T follicular helper cell (primary cell): ENCODE data around the gene RNF207.

ENCODE experiments used
- DNase-seq: peaks from one replicate; pipeline ENCODE4 v3.0.0-alpha.2; 2020; ENCODE audit warnings: low read depth

The RNF207 gene

DNA sequence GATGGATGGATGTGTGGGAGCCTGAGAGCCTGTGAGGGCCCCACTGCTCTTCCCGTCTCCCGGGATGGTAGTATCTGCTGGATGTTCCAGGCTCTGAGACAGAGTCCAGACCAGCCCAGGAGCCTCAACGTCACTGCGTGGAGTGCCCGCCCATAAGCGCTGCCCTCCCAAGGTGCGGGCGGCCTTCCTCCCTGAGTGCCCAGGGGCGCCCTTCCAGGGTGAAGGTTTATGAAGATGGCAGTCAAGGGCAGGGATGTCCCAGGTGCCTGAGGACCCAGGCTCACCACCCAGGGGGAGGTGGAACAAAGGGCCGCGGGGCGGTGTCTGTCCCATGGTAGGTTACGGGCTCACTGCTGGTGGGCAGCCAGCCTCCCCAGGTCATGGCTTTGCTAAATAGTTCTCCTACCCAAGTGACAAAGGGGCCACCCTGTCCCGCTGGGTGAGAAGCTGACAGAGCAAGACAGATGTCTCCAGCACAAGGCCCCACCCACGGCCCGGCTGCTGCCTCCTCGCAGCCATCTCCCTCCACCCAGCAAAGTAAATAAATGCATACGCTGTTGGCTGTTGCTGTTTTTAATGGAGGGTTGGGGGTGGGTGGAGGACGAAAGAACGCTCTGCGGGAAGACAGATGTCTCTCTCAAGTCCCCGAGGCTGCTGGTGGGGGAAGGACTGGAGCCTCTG, 63.9 kb downstream of the RNF207 start:
- DNase-seq: no peak

- no peak for DNase-seq
Measured at GRCh38 chr1:6270401-6270800, 64.5 kb downstream of the RNF207 start.
